ENCODE results near the gene PPM1L.

Gene PPM1L

GRCh38 chr3:161100994-161101393 lies 345.0 kb downstream of the PPM1L start:
- TF ChIP-seq CTCF (IDR thresholded peaks at IDR 0.05; ENCODE audit: low read length) (no peak), EZH2 (IDR thresholded peaks at IDR 0.05; ENCODE audit: borderline replicate concordance, low read length) (no peak)
- no peaks in the 10 kb centered on the region for H3K4me1 ChIP-seq (ENCODE audit: insufficient read depth, low read length, severe bottlenecking)
- no peaks in the 10 kb centered on the region for H3K36me3 ChIP-seq (ENCODE audit: insufficient read depth, low read length)
- no peaks in the 10 kb centered on the region for H3K79me2 ChIP-seq (ENCODE audit: insufficient read depth, low read length)
- H3K4me2 ChIP-seq (ENCODE audit: low read length): no peak overlapping the region
- H3K27ac ChIP-seq (ENCODE audit: low read depth, low read length, poor library complexity, severe bottlenecking): no peak overlapping the region
- no peaks in the 10 kb centered on the region for H3F3A ChIP-seq (ENCODE audit: insufficient read depth, low read length)
- H3K9me3 ChIP-seq (ENCODE audit: low read length): no peaks in the 10 kb centered on the region
- H4K20me1 ChIP-seq (ENCODE audit: insufficient read depth, low read length): no peaks in the 10 kb centered on the region
- no peaks in the 10 kb centered on the region for H3K9me2 ChIP-seq (ENCODE audit: low read depth, low read length)
- H3K27me3 ChIP-seq (ENCODE audit: insufficient read depth, low read length): peaks cover 4% of the 10 kb centered on the region; the same call in 1 of the 2 replicates
- H2AFZ ChIP-seq (ENCODE audit: low read length): no peak overlapping the region
- H3K4me3 ChIP-seq (ENCODE audit: low read depth, low read length, poor library complexity, severe bottlenecking): no peak overlapping the region
- no peak overlapping the region for H3K9ac ChIP-seq (ENCODE audit: low read length)

GRCh38 chr3:161101609-161102008 lies 345.6 kb downstream of the PPM1L start:
- no peak for TF ChIP-seq CTCF (IDR thresholded peaks at IDR 0.05; ENCODE audit: low read length)
- no peak for TF ChIP-seq EZH2 (IDR thresholded peaks at IDR 0.05; ENCODE audit: borderline replicate concordance, low read length)
- Histone ChIP-seq H3K4me2 (ENCODE audit: low read length) (no peak overlapping the region), H2AFZ (ENCODE audit: low read length) (no peak overlapping the region), H3K27ac (ENCODE audit: low read depth, low read length, poor library complexity, severe bottlenecking) (no peak overlapping the region), H3K4me1 (ENCODE audit: insufficient read depth, low read length, severe bottlenecking) (no peaks in the 10 kb centered on the region), H3K9me3 (ENCODE audit: low read length) (no peaks in the 10 kb centered on the region), H3K9me2 (ENCODE audit: low read depth, low read length) (no peaks in the 10 kb centered on the region), H3K79me2 (ENCODE audit: insufficient read depth, low read length) (no peaks in the 10 kb centered on the region), H4K20me1 (ENCODE audit: insufficient read depth, low read length) (no peaks in the 10 kb centered on the region), H3K4me3 (ENCODE audit: low read depth, low read length, poor library complexity, severe bottlenecking) (no peak overlapping the region), H3K36me3 (ENCODE audit: insufficient read depth, low read length) (no peaks in the 10 kb centered on the region), H3K27me3 (ENCODE audit: insufficient read depth, low read length) (peaks cover 4% of the 10 kb centered on the region; the same call in 1 of the 2 replicates), H3K9ac (ENCODE audit: low read length) (no peak overlapping the region), H3F3A (ENCODE audit: insufficient read depth, low read length) (no peaks in the 10 kb centered on the region)

GRCh38 chr3:161103776-161104385 lies 347.9 kb downstream of the PPM1L start:
- Histone ChIP-seq H3K9me2 (ENCODE audit: low read depth, low read length) (no peaks in the 10 kb centered on the region), H4K20me1 (ENCODE audit: insufficient read depth, low read length) (no peaks in the 10 kb centered on the region), H3K4me3 (ENCODE audit: low read depth, low read length, poor library complexity, severe bottlenecking) (no peak overlapping the region), H3K36me3 (ENCODE audit: insufficient read depth, low read length) (no peaks in the 10 kb centered on the region), H3K27me3 (ENCODE audit: insufficient read depth, low read length) (peaks cover 4% of the 10 kb centered on the region; the same call in 1 of the 2 replicates), H2AFZ (ENCODE audit: low read length) (no peak overlapping the region), H3K4me2 (ENCODE audit: low read length) (no peak overlapping the region), H3K4me1 (ENCODE audit: insufficient read depth, low read length, severe bottlenecking) (no peaks in the 10 kb centered on the region), H3K79me2 (ENCODE audit: insufficient read depth, low read length) (no peaks in the 10 kb centered on the region), H3F3A (ENCODE audit: insufficient read depth, low read length) (no peaks in the 10 kb centered on the region), H3K9me3 (ENCODE audit: low read length) (no peaks in the 10 kb centered on the region), H3K9ac (ENCODE audit: low read length) (no peak overlapping the region), H3K27ac (ENCODE audit: low read depth, low read length, poor library complexity, severe bottlenecking) (no peak overlapping the region)
- TF ChIP-seq EZH2 (IDR thresholded peaks at IDR 0.05; ENCODE audit: borderline replicate concordance, low read length) (no peak), CTCF (IDR thresholded peaks at IDR 0.05; ENCODE audit: low read length) (no peak)
